HepG2 (cell line): ENCODE results near the gene PSMA7. TPM values are rescaled to one million over a fixed set of nuclear protein-coding genes. Genes with fewer than 3 reads are reported as not detected.

Source experiments
- BCL6 ChIP-seq: IDR thresholded peaks from 2 replicates; pipeline ENCODE4 v1.6.1; 2016; ENCODE audit warnings: missing genetic modification reagents, missing compliant biosample characterization
- EED ChIP-seq: sonication (generic); formaldehyde crosslinking; IDR thresholded peaks from 2 replicates; pipeline ENCODE4 v1.5.0; 2020; ENCODE audit warnings: mild to moderate bottlenecking, missing genetic modification reagents
- KDM1A ChIP-seq: IDR thresholded peaks from 2 replicates; pipeline ENCODE4 v1.6.1; 2016; ENCODE audit warnings: missing compliant biosample characterization
- KLF6 ChIP-seq: IDR thresholded peaks from 2 replicates; pipeline ENCODE4 v1.8.0; 2016; ENCODE audit warnings: missing biosample characterization, missing genetic modification reagents
- MAF1 ChIP-seq: sonication (generic); formaldehyde crosslinking; IDR thresholded peaks from 2 replicates; pipeline ENCODE4 v1.5.0; 2020; ENCODE audit warnings: missing genetic modification reagents, borderline replicate concordance
- MBNL3 ChIP-seq: fragments of 250-450 bp; sonication (Bioruptor Pico); conservative IDR thresholded peaks from 2 replicates; pipeline ENCODE4 v1.8.0; 2022; ENCODE audit warnings: mild to moderate bottlenecking, inconsistent platforms
- RBFOX2 ChIP-seq: fragments of 200-400 bp; formaldehyde crosslinking; IDR thresholded peaks from 2 replicates; pipeline ENCODE4 v1.6.1; 2017; ENCODE audit warnings: low read depth, mild to moderate bottlenecking, low read length
- SALL2 ChIP-seq: sonication (generic); formaldehyde crosslinking; IDR thresholded peaks from 2 replicates; pipeline ENCODE4 v1.8.1; 2023; ENCODE audit warnings: mild to moderate bottlenecking, missing genetic modification reagents, inconsistent platforms
- SATB2 ChIP-seq: sonication (generic); formaldehyde crosslinking; IDR thresholded peaks from 2 replicates; pipeline ENCODE4 v1.5.0; 2020; ENCODE audit warnings: missing genetic modification reagents
- SMAD1 ChIP-seq: sonication (generic); formaldehyde crosslinking; IDR thresholded peaks from 2 replicates; pipeline ENCODE4 v1.4.0; 2020; ENCODE audit warnings: missing genetic modification reagents, low read depth, mild to moderate bottlenecking, borderline replicate concordance
- SRSF4 ChIP-seq: fragments of 200-400 bp; formaldehyde crosslinking; IDR thresholded peaks from one replicate; pipeline ENCODE4 v1.6.1; 2018; ENCODE audit warnings: mild to moderate bottlenecking, low read depth, low read length, moderate library complexity; ENCODE audit not compliant: poor library complexity, severe bottlenecking
- ZFX ChIP-seq: sonication (generic); formaldehyde crosslinking; IDR thresholded peaks from 2 replicates; pipeline ENCODE4 v1.4.0; 2020; ENCODE audit warnings: mild to moderate bottlenecking, low read depth, missing genetic modification reagents, moderate library complexity
- ZMYM3 ChIP-seq: sonication (generic); formaldehyde crosslinking; IDR thresholded peaks from 2 replicates; pipeline ENCODE4 v1.5.1; 2020; ENCODE audit warnings: mild to moderate bottlenecking, missing genetic modification reagents
- ZNF333 ChIP-seq: sonication (generic); formaldehyde crosslinking; IDR thresholded peaks from 2 replicates; pipeline ENCODE4 v1.4.0; 2020; ENCODE audit warnings: mild to moderate bottlenecking, missing genetic modification reagents, borderline replicate concordance
- ZNF775 ChIP-seq: sonication (generic); formaldehyde crosslinking; IDR thresholded peaks from 2 replicates; pipeline ENCODE4 v1.4.0; 2020; ENCODE audit warnings: missing genetic modification reagents, mild to moderate bottlenecking, moderate library complexity, borderline replicate concordance
- ZNF780A ChIP-seq: sonication (generic); formaldehyde crosslinking; IDR thresholded peaks from 2 replicates; pipeline ENCODE4 v1.8.0; 2022; ENCODE audit warnings: mild to moderate bottlenecking, missing genetic modification reagents, moderate library complexity
- ZNF782 ChIP-seq: sonication (generic); formaldehyde crosslinking; IDR thresholded peaks from 2 replicates; pipeline ENCODE4 v1.4.0; 2020; ENCODE audit warnings: missing genetic modification reagents, mild to moderate bottlenecking, borderline replicate concordance
- polyA plus RNA-seq, 8 experiments: library from polyadenylated mRNA; depleted of rRNA in 3 of 8; stranded (reverse) in 7 of 8; unstranded in 1 of 8; fragments of >200 nt; fragmentation: Illumina TruSeq in 4 of 8; extraction: Trizol in 4 of 8; gene quantifications; 2 replicates each; pipeline versions ENCODE4 v1.2.1 to v1.2.3, GENCODE V29; 2011 to 2016; ENCODE audit warnings: low read depth in 4 of 8, missing spikeins in 1 of 8, mixed read lengths in 1 of 8; ENCODE audit not compliant: insufficient read depth in 1 of 8
- total RNA-seq, 5 experiments: library from RNA; depleted of rRNA; stranded (reverse); fragments of >200 nt; fragmentation: Illumina TruSeq; extraction: Trizol; gene quantifications; 2 replicates each; pipeline ENCODE4 v1.2.3, GENCODE V29; 2016; ENCODE audit warnings: low read depth in 1 of 5
- TF ChIP-seq, protein P1 (sequence below): sonication (generic); formaldehyde crosslinking; IDR thresholded peaks from 2 replicates; pipeline ENCODE4 v1.5.1; 2020; ENCODE audit warnings: mild to moderate bottlenecking, missing genetic modification reagents, borderline replicate concordance
- TF ChIP-seq, protein P2 (sequence below): sonication (generic); formaldehyde crosslinking; IDR thresholded peaks from 2 replicates; pipeline ENCODE4 v1.9.0; 2022; ENCODE audit warnings: low read depth, missing genetic modification reagents
- TF ChIP-seq, protein P3 (sequence below): sonication (generic); formaldehyde crosslinking; IDR thresholded peaks from 2 replicates; pipeline ENCODE4 v1.9.0; 2021; ENCODE audit warnings: missing genetic modification reagents, borderline replicate concordance

PSMA7 gene
- total and polyA plus RNA-seq, 2 of the 13 experiments (the other 11 are each of a cell fraction or from before 2014, with no cell fraction given): 531 to 631 TPM

DNA sequence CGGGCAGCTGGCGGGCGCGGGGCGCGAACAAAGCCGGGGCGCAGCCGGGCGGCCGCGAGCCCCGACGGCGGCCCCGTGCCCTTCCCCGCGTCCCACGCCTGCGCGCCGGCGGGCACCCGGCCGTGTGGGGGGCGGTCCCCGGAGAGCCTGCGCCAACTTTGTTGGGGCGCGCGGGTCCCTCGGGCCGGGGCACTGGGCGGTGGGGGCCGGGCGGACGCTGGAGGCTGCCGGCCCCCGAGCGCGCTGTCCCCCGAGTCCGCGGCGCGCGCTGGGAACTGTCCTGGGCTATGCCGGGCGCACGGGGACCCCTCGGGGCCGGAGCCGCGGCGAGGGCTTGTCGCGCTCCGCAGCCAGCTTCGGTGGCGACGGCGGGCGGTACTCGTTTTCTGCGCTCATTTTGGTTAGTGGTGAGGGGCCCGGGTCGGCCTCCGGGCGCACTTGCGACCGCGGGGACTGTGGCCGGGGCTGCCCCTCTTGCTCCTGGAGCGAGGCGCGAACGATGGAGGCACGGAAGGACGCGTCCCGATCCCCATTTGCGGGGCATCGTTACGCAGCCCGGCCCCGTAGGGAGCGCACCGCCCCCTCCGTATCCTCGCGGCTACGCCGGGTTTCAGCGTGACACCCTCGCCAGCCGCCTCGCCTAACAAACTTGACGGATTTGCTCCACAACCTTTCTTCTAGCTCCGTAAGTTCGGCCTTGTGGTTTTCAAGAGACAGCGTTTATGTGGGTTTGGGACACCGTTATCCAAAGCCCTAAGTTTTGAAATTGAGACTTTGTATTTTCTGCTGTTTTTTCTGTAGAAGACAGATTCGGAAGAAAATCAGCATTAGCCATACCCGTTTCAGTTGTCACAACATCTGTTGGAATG lies 997 bp upstream of the PSMA7 start (continued):
- TF ChIP-seq SRSF4: no peak
- no peak; the same call in 1 of the 2 replicates for TF ChIP-seq SALL2 (CRISPR knock-in tag)
- TF ChIP-seq, protein P1, sequence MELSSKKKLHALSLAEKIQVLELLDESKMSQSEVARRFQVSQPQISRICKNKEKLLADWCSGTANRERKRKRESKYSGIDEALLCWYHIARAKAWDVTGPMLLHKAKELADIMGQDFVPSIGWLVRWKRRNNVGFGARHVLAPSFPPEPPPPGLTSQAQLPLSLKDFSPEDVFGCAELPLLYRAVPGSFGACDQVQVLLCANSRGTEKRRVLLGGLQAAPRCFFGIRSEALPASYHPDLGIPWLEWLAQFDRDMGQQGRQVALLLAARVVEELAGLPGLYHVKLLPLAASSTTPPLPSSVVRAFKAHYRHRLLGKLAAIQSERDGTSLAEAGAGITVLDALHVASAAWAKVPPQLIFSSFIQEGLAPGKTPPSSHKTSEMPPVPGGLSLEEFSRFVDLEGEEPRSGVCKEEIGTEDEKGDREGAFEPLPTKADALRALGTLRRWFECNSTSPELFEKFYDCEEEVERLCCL (CRISPR knock-in tag): no peak; the same call in 1 of the 2 replicates
- no peak for TF ChIP-seq ZNF775 (CRISPR knock-in tag)
- TF ChIP-seq, protein P2, sequence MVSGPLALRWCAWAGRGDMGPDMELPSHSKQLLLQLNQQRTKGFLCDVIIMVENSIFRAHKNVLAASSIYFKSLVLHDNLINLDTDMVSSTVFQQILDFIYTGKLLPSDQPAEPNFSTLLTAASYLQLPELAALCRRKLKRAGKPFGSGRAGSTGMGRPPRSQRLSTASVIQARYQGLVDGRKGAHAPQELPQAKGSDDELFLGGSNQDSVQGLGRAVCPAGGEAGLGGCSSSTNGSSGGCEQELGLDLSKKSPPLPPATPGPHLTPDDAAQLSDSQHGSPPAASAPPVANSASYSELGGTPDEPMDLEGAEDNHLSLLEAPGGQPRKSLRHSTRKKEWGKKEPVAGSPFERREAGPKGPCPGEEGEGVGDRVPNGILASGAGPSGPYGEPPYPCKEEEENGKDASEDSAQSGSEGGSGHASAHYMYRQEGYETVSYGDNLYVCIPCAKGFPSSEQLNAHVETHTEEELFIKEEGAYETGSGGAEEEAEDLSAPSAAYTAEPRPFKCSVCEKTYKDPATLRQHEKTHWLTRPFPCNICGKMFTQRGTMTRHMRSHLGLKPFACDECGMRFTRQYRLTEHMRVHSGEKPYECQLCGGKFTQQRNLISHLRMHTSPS (CRISPR knock-in tag): no peak
- no peak; the same call in none of the 2 replicates for TF ChIP-seq ZFX (CRISPR knock-in tag)
- no peak for TF ChIP-seq ZNF333
- peak; percentile 72 for TF ChIP-seq RBFOX2
- no peak for TF ChIP-seq SMAD1 (CRISPR knock-in tag)
- TF ChIP-seq ZNF782: peak; percentile 60; the same call in 1 of the 2 replicates
- peak; percentile 7; the same call in 1 of the 2 replicates for TF ChIP-seq BCL6 (CRISPR knock-in tag)
- no peak for TF ChIP-seq ZNF780A (CRISPR knock-in tag)
- TF ChIP-seq KDM1A (CRISPR knock-in tag): no peak
- TF ChIP-seq MBNL3 (CRISPR knock-in tag): no peak
- TF ChIP-seq KLF6: no peak
- TF ChIP-seq, protein P3, sequence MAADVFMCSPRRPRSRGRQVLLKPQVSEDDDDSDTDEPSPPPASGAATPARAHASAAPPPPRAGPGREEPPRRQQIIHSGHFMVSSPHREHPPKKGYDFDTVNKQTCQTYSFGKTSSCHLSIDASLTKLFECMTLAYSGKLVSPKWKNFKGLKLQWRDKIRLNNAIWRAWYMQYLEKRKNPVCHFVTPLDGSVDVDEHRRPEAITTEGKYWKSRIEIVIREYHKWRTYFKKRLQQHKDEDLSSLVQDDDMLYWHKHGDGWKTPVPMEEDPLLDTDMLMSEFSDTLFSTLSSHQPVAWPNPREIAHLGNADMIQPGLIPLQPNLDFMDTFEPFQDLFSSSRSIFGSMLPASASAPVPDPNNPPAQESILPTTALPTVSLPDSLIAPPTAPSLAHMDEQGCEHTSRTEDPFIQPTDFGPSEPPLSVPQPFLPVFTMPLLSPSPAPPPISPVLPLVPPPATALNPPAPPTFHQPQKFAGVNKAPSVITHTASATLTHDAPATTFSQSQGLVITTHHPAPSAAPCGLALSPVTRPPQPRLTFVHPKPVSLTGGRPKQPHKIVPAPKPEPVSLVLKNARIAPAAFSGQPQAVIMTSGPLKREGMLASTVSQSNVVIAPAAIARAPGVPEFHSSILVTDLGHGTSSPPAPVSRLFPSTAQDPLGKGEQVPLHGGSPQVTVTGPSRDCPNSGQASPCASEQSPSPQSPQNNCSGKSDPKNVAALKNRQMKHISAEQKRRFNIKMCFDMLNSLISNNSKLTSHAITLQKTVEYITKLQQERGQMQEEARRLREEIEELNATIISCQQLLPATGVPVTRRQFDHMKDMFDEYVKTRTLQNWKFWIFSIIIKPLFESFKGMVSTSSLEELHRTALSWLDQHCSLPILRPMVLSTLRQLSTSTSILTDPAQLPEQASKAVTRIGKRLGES (CRISPR knock-in tag): no peak
- TF ChIP-seq MAF1 (CRISPR knock-in tag): no peak
- no peak for TF ChIP-seq ZMYM3
- TF ChIP-seq SATB2 (CRISPR knock-in tag): no peak
- TF ChIP-seq EED (CRISPR knock-in tag): no peak; the same call in none of the 2 replicates
